ENCODE measurements around the gene EXOC3.
"Not testable (repeated sequence)": the region's sequence is repeated elsewhere in the genome, so short reads cannot be mapped to it uniquely, and the experiment has no call there.

The EXOC3 gene

GRCh38 chr5:414991-415927 lies 27.7 kb upstream of the EXOC3 start:
- Histone ChIP-seq H3K4me1 (ENCODE audit: control insufficient read depth, insufficient read depth, low read length) (peaks cover 14% of the 10 kb centered on the region), H3K9ac (ENCODE audit: low read length) (peak overlapping the region; percentile 80), H3K4me3 (ENCODE audit: low read length) (peak overlapping the region; percentile 52), H3K27ac (ENCODE audit: low read depth, low read length) (peak overlapping the region; percentile 86)
- H3K27me3 ChIP-seq (ENCODE audit: control insufficient read depth, insufficient read depth, low read length); H3K36me3 ChIP-seq (ENCODE audit: control insufficient read depth, insufficient read depth, low read length): not testable (repeated sequence)

DNA sequence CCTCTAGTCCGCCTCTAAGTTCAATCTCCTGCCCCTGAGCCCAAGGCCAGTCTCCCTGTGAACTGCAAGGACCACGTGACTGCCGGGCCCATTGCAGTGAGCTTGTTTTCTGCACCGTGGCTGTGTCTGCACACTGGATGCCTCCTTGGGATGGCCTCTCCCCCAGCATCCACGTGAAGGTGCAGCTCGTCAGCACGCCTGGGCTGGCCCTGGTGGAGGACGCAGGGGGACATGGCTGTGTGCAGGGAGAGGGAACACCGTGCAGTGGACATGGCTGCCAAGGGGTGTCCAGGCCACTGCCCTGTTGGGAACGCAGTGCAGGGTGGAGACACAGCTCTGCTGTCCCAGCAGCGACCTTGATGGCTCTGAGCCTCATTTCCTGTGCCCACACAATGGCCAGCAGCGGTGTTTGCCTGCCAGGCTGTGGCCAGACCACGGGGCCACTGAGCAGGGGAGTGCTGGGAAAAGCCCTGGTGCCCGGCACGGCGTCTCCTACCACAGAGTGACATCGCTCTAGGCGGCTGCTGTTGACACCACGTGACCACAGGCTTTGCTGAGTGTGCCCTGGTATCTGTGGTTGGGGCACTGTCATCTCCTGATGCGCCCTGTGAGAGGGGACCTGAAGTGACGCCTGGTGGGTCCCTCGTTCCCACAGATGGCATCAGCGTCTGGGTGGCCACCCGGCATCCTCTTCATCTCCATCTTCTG lies 26.9 kb upstream of the EXOC3 start:
- H3K27me3 ChIP-seq (ENCODE audit: control insufficient read depth, insufficient read depth, low read length): no peaks in the 10 kb centered on the region
- H3K4me1 ChIP-seq (ENCODE audit: control insufficient read depth, insufficient read depth, low read length): peaks cover 14% of the 10 kb centered on the region
- H3K4me3 ChIP-seq (ENCODE audit: low read length): peak overlapping the region; percentile 52
- H3K9ac ChIP-seq (ENCODE audit: low read length): peak overlapping the region; percentile 62
- H3K27ac ChIP-seq (ENCODE audit: low read depth, low read length): peak overlapping the region; percentile 86
- no peaks in the 10 kb centered on the region for H3K36me3 ChIP-seq (ENCODE audit: control insufficient read depth, insufficient read depth, low read length)

DNA sequence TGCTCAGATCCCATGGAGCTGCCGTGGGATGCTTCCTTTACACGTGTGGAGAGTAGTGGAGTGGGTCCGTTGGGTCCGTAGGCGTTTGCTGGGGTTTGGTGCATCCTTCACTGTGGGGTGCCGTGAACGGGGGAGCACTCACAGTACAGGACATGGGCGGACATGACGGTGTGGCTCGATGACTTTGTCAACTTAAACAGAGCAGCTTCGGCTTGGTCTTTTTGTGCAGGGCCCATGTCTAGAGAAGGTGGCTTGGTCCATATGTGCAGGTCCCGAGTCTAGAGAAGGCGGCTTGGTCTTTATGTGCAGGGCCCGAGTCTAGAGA lies 26.4 kb upstream of the EXOC3 start:
- peaks cover 14% of the 10 kb centered on the region for H3K4me1 ChIP-seq (ENCODE audit: control insufficient read depth, insufficient read depth, low read length)
- peak overlapping the region; percentile 86 for H3K27ac ChIP-seq (ENCODE audit: low read depth, low read length)
- no peaks in the 10 kb centered on the region for H3K36me3 ChIP-seq (ENCODE audit: control insufficient read depth, insufficient read depth, low read length)
- no peaks in the 10 kb centered on the region for H3K27me3 ChIP-seq (ENCODE audit: control insufficient read depth, insufficient read depth, low read length)
- H3K9ac ChIP-seq (ENCODE audit: low read length): no peak overlapping the region
- no peak overlapping the region for H3K4me3 ChIP-seq (ENCODE audit: low read length)

GRCh38 chr5:417301-418161 lies 25.4 kb upstream of the EXOC3 start:
- no peak overlapping the region for H3K9ac ChIP-seq (ENCODE audit: low read length)

DNA sequence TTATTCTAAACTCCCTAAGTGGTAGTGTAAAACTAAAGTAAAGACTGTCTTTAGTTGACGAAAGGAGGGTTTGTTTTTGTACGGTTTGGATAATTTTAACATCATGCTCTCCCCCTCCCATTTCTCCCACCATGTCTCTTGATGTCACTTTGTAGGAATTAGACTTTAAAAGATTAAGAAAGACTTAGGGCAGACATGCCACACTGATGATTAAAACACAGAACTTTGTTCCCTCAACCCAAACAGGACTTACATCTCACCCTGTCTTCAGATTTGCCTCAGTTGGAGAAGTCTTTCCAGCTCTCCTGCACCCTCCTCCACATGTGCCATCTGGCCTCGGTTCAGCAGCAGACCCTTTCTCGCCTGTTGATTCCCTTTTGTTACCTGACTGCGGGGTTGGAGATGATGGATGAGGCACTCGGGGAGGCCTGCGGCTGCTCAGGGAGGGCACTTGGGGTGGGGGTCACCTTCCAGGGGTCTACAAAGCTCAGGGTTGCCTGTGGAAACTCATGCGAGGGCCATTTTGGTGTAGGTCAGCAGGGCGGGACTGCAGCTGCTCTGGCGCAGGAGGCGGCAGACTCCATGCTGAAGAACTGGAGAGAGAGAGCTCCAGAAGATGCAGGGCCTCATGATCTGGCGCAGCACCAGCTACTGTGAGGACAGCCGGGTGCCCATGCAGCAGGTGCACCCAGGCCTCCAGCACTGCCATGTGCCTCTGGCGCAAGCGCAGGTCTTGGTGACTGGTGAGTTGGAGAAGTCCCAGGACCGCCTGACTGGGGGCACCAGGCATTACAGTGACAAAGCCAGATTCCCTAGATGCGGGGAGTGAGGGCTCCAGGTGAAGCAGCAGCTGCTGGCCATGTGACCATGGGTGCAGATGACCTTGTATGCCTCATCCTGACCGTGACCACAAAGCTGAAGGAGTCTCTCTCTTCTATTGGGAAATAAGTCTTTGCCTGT lies 24.5 kb upstream of the EXOC3 start:
- no peak overlapping the region for H3K9ac ChIP-seq (ENCODE audit: low read length)
- no peaks in the 10 kb centered on the region for H3K36me3 ChIP-seq (ENCODE audit: control insufficient read depth, insufficient read depth, low read length)
- no peak overlapping the region for H3K27ac ChIP-seq (ENCODE audit: low read depth, low read length)
- peaks cover 14% of the 10 kb centered on the region for H3K4me1 ChIP-seq (ENCODE audit: control insufficient read depth, insufficient read depth, low read length)
- no peaks in the 10 kb centered on the region for H3K27me3 ChIP-seq (ENCODE audit: control insufficient read depth, insufficient read depth, low read length)
- no peak overlapping the region for H3K4me3 ChIP-seq (ENCODE audit: low read length)

More at GRCh38 chr5:417301-418161, 25.4 kb upstream of the EXOC3 start:
- H3K4me1 ChIP-seq (ENCODE audit: control insufficient read depth, insufficient read depth, low read length): peaks cover 14% of the 10 kb centered on the region
- H3K4me3 ChIP-seq (ENCODE audit: low read length): no peak overlapping the region
- H3K36me3 ChIP-seq (ENCODE audit: control insufficient read depth, insufficient read depth, low read length): no peaks in the 10 kb centered on the region
- no peaks in the 10 kb centered on the region for H3K27me3 ChIP-seq (ENCODE audit: control insufficient read depth, insufficient read depth, low read length)
- H3K27ac ChIP-seq (ENCODE audit: low read depth, low read length): no peak overlapping the region

GRCh38 chr5:419970-420369 lies 23.0 kb upstream of the EXOC3 start:
- Histone ChIP-seq H3K27ac (ENCODE audit: low read depth, low read length) (no peak overlapping the region), H3K4me3 (ENCODE audit: low read length) (no peak overlapping the region)

GRCh38 chr5:420632-421286 lies 22.2 kb upstream of the EXOC3 start:
- Histone ChIP-seq H3K27ac (ENCODE audit: low read depth, low read length) (no peak overlapping the region), H3K36me3 (ENCODE audit: control insufficient read depth, insufficient read depth, low read length) (no peaks in the 10 kb centered on the region), H3K27me3 (ENCODE audit: control insufficient read depth, insufficient read depth, low read length) (no peaks in the 10 kb centered on the region), H3K9ac (ENCODE audit: low read length) (no peak overlapping the region), H3K4me1 (ENCODE audit: control insufficient read depth, insufficient read depth, low read length) (peaks cover 6% of the 10 kb centered on the region), H3K4me3 (ENCODE audit: low read length) (no peak overlapping the region)

More at GRCh38 chr5:419970-420369, 23.0 kb upstream of the EXOC3 start:
- H3K9ac ChIP-seq (ENCODE audit: low read length): no peak overlapping the region
- H3K36me3 ChIP-seq (ENCODE audit: control insufficient read depth, insufficient read depth, low read length): no peaks in the 10 kb centered on the region
- no peaks in the 10 kb centered on the region for H3K27me3 ChIP-seq (ENCODE audit: control insufficient read depth, insufficient read depth, low read length)
- peaks cover 9% of the 10 kb centered on the region for H3K4me1 ChIP-seq (ENCODE audit: control insufficient read depth, insufficient read depth, low read length)

DNA sequence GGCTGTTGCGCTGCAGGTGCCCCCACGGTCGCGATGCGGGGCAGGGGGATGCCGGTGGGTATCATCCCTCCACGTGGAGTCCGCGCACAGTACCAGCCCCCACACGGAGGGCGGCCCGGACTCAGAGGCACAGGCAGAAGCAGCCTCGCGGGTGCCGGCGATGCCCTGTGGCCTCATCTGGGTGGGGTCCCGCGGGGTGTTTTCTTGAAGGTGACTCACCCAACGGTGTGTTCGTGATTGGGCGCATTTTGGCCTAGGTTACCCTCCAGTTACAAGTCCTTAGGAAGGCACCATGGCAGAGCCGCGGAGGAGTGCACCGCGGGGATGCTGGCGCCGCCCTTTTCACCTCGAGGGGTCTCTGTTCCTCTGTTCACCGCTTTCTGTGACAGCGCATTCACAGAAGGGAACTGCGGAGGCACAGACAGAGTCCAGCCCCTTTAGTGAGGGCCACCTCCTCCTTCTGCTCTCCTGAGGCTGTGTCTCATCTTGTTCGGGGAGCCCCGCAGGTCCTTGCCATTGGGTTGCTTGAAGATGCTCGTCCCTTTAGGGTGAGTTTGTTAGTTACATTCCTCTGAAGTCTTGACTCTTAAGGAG lies 21.6 kb upstream of the EXOC3 start:
- no peaks in the 10 kb centered on the region for H3K27me3 ChIP-seq (ENCODE audit: control insufficient read depth, insufficient read depth, low read length)
- no peak overlapping the region for H3K4me3 ChIP-seq (ENCODE audit: low read length)
- H3K9ac ChIP-seq (ENCODE audit: low read length): no peak overlapping the region
- peaks cover under 1% of the 10 kb centered on the region for H3K4me1 ChIP-seq (ENCODE audit: control insufficient read depth, insufficient read depth, low read length)
- no peaks in the 10 kb centered on the region for H3K36me3 ChIP-seq (ENCODE audit: control insufficient read depth, insufficient read depth, low read length)
- H3K27ac ChIP-seq (ENCODE audit: low read depth, low read length): no peak overlapping the region

DNA sequence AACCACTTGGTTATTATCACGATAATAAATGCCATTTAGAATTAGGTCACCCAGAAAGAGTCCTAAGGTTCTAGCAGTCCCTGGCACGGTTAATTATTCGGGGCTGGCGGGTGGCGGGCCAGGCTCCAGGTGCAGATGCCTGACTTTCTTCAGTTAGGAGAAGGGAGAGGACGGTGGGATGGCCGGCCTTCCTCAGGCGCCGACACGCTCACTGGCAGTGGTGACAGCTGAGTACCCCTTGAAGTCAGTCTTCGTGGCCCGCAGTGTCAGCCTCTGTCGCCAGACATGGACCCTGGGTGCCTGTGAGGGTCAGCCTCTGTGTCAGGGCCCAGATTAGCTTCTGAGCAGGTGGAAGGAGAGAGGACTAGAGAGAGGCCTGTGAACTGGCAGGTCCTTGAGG lies 21.1 kb upstream of the EXOC3 start:
- no peak overlapping the region for H3K27ac ChIP-seq (ENCODE audit: low read depth, low read length)
- no peak overlapping the region for H3K4me3 ChIP-seq (ENCODE audit: low read length)
- H3K27me3 ChIP-seq (ENCODE audit: control insufficient read depth, insufficient read depth, low read length): no peaks in the 10 kb centered on the region
- H3K4me1 ChIP-seq (ENCODE audit: control insufficient read depth, insufficient read depth, low read length): no peaks in the 10 kb centered on the region
- H3K36me3 ChIP-seq (ENCODE audit: control insufficient read depth, insufficient read depth, low read length): no peaks in the 10 kb centered on the region
- H3K9ac ChIP-seq (ENCODE audit: low read length): no peak overlapping the region

DNA sequence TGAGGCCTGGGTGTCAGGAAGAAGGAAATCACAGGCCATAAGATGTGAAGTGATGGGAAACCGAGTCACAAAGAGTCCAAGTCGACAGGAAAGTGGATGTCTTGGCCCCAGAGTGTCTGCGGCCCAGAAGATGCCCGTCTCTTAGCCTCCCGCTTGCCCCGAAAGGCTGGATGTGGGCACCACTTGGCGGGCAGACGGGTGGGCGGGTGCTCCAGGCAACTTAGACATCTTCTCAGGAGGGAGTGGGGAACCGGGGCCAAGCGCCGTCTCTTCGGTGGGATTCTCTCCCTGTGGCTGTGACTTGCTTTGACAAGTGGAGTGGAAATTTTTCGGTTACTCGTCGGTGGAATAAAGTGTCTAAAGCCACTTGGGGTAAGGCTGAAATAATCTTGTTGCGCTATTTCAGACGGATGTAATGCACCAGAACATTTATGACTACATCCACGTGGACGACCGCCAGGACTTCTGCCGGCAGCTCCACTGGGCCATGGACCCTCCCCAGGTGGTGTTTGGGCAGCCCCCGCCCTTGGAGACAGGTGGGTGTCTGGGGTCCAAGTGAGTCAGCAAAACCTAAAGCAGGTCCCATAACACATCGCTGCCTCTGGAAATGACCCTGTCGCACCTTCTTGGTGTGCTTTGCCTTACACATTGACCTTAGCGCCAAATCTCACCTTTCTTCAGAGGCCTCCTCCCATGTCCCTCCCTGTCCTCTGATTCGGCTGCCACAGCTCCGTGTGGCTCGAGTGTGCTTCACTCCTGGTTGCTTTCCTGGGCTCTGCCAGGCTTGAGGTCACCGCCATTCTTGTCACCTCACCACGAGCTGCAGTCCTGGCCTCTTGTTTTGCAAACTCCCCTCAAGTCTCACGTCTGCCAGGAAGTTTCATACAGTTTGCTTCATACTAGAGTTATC lies 20.4 kb upstream of the EXOC3 start:
- no peaks in the 10 kb centered on the region for H3K36me3 ChIP-seq (ENCODE audit: control insufficient read depth, insufficient read depth, low read length)

More for the DNA sequence above, 20.4 kb upstream of the EXOC3 start:
- Histone ChIP-seq H3K4me1 (ENCODE audit: control insufficient read depth, insufficient read depth, low read length) (no peaks in the 10 kb centered on the region), H3K9ac (ENCODE audit: low read length) (no peak overlapping the region), H3K27me3 (ENCODE audit: control insufficient read depth, insufficient read depth, low read length) (no peaks in the 10 kb centered on the region), H3K4me3 (ENCODE audit: low read length) (no peak overlapping the region), H3K27ac (ENCODE audit: low read depth, low read length) (no peak overlapping the region)

Data from rectal smooth muscle tissue (tissue), 1 donor.